Measurements from ENCODE around the gene BBS9.

Gene BBS9

DNA sequence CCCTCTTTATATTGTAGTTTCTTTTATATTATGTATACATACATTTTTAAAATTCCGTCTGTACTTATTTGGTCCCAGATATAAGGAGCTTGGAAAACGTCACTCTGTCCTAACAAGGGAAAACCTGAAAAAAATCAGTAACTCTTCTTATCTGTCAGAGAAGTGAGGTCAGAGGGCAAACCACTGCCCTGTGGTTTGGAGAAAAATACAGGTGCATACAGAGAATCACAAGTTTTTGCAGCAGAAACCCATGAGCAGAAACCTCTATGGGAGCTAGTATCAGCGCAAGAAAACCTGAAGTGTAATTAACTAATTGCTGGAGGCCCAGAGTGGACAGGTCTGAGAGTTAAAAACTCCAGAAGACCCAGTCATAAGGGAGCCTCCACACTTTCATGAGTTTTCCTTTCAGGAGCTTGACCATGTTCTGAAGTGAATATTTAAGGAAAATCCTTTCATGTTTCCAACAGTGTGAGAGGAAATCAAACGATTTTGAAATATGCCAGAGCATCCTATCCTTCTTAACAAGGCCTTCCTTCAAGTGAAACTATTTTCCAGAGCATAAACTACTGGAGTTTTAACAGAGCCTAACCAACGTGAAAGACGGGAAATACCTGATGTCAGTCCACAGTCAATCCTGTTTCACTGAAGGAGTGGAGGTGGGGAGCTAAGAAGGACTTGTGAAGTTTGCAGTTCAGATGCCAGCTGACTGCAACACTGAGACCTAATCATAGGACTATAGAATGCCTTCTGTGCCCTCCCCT, 485.2 kb downstream of the BBS9 start:
- Histone ChIP-seq H3K9me3 (replicated peaks; ENCODE audit: insufficient read depth, low read length) (no peaks in the 10 kb centered on the region), H2AFZ (ENCODE audit: low read length) (no peak overlapping the region), H3K4me1 (ENCODE audit: low read length) (no peaks in the 10 kb centered on the region), H3K4me3 (ENCODE audit: low read length) (no peak overlapping the region), H3K79me2 (ENCODE audit: low read length) (no peaks in the 10 kb centered on the region), H3F3A (ENCODE audit: insufficient read depth, low read length) (no peaks in the 10 kb centered on the region), H3K27me3 (replicated peaks; ENCODE audit: insufficient read depth, low read length) (no peaks in the 10 kb centered on the region), H3K4me2 (ENCODE audit: low read depth, low read length) (no peak overlapping the region), H3K9ac (ENCODE audit: low read length) (no peak overlapping the region), H3K36me3 (replicated peaks; ENCODE audit: insufficient read depth, low read length) (no peaks in the 10 kb centered on the region), H3K9me2 (replicated peaks; ENCODE audit: insufficient read depth, low read length) (no peaks in the 10 kb centered on the region), H3K27ac (ENCODE audit: low read length) (no peak overlapping the region), H4K20me1 (ENCODE audit: insufficient read depth, low read length) (no peaks in the 10 kb centered on the region)
- no peak for DNase-seq
- no peak for TF ChIP-seq EZH2 (optimal IDR thresholded peaks at IDR 0.05; ENCODE audit: low read depth, low read length)
- no peak for TF ChIP-seq EZH2phosphoT487 (IDR thresholded peaks at IDR 0.05; ENCODE audit: low read length)
- TF ChIP-seq, protein P1, sequence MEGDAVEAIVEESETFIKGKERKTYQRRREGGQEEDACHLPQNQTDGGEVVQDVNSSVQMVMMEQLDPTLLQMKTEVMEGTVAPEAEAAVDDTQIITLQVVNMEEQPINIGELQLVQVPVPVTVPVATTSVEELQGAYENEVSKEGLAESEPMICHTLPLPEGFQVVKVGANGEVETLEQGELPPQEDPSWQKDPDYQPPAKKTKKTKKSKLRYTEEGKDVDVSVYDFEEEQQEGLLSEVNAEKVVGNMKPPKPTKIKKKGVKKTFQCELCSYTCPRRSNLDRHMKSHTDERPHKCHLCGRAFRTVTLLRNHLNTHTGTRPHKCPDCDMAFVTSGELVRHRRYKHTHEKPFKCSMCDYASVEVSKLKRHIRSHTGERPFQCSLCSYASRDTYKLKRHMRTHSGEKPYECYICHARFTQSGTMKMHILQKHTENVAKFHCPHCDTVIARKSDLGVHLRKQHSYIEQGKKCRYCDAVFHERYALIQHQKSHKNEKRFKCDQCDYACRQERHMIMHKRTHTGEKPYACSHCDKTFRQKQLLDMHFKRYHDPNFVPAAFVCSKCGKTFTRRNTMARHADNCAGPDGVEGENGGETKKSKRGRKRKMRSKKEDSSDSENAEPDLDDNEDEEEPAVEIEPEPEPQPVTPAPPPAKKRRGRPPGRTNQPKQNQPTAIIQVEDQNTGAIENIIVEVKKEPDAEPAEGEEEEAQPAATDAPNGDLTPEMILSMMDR (IDR thresholded peaks at IDR 0.05; ENCODE audit: low read length) = no peak

DNA sequence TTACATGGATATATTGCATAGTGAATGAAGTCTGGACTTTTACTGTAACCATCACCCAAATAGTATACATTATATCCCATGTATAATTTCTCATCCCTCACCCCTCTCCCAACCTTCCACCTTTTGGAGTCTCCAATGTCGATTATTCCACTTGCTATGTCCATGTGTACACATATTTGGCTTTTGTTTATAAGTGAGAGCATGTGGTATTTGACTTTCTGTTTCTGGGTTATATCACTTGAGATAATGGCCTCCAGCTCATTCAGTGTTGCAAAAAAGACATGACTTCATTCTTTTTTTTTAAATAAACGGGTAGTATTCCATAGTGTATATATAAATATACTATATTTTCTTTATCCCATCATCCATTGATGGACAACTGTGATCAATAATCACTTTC, 487.4 kb downstream of the BBS9 start:
- Histone ChIP-seq H3K9me2 (replicated peaks; ENCODE audit: insufficient read depth, low read length) (no peaks in the 10 kb centered on the region), H3K36me3 (replicated peaks; ENCODE audit: insufficient read depth, low read length) (no peaks in the 10 kb centered on the region), H2AFZ (ENCODE audit: low read length) (no peak overlapping the region), H3K79me2 (ENCODE audit: low read length) (no peaks in the 10 kb centered on the region), H3K27me3 (replicated peaks; ENCODE audit: insufficient read depth, low read length) (no peaks in the 10 kb centered on the region), H3F3A (ENCODE audit: insufficient read depth, low read length) (no peaks in the 10 kb centered on the region), H3K4me1 (ENCODE audit: low read length) (no peaks in the 10 kb centered on the region), H3K4me2 (ENCODE audit: low read depth, low read length) (no peak overlapping the region), H4K20me1 (ENCODE audit: insufficient read depth, low read length) (no peaks in the 10 kb centered on the region), H3K4me3 (ENCODE audit: low read length) (no peak overlapping the region), H3K27ac (ENCODE audit: low read length) (no peak overlapping the region), H3K9me3 (replicated peaks; ENCODE audit: insufficient read depth, low read length) (no peaks in the 10 kb centered on the region), H3K9ac (ENCODE audit: low read length) (no peak overlapping the region)
- TF ChIP-seq, protein P1 (IDR thresholded peaks at IDR 0.05; ENCODE audit: low read length) = no peak
- TF ChIP-seq EZH2phosphoT487 (IDR thresholded peaks at IDR 0.05; ENCODE audit: low read length) (no peak), EZH2 (optimal IDR thresholded peaks at IDR 0.05; ENCODE audit: low read depth, low read length) (no peak)
- DNase-seq = no peak

DNA sequence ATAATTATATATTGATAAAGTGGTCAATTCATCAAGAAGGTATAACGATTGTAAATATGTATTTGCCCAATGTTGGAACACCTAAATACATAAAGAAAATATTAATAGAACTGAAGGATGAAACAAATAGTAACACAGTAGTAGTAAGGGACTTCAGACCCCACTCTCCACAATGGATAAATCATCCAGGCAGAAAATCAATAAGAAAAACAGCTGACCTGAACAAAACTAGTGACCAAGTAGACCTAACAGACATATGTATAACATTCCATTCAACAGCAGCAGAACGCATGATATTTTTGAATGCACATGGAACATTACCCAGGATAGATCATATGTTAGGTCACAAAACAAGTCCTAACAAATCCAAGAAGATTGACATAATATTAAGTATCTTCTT, 489.9 kb downstream of the BBS9 start:
- Histone ChIP-seq H3F3A (ENCODE audit: insufficient read depth, low read length) (no peaks in the 10 kb centered on the region), H3K4me2 (ENCODE audit: low read depth, low read length) (no peak overlapping the region), H3K9me2 (replicated peaks; ENCODE audit: insufficient read depth, low read length) (no peaks in the 10 kb centered on the region), H3K79me2 (ENCODE audit: low read length) (no peaks in the 10 kb centered on the region), H3K9me3 (replicated peaks; ENCODE audit: insufficient read depth, low read length) (no peaks in the 10 kb centered on the region), H4K20me1 (ENCODE audit: insufficient read depth, low read length) (no peaks in the 10 kb centered on the region), H3K4me3 (ENCODE audit: low read length) (no peak overlapping the region), H2AFZ (ENCODE audit: low read length) (no peak overlapping the region), H3K4me1 (ENCODE audit: low read length) (no peaks in the 10 kb centered on the region), H3K27ac (ENCODE audit: low read length) (no peak overlapping the region), H3K36me3 (replicated peaks; ENCODE audit: insufficient read depth, low read length) (no peaks in the 10 kb centered on the region), H3K27me3 (replicated peaks; ENCODE audit: insufficient read depth, low read length) (no peaks in the 10 kb centered on the region), H3K9ac (ENCODE audit: low read length) (no peak overlapping the region)
- DNase-seq = no peak
- TF ChIP-seq, protein P1 (IDR thresholded peaks at IDR 0.05; ENCODE audit: low read length) = no peak
- TF ChIP-seq EZH2phosphoT487 (IDR thresholded peaks at IDR 0.05; ENCODE audit: low read length) (no peak), EZH2 (optimal IDR thresholded peaks at IDR 0.05; ENCODE audit: low read depth, low read length) (no peak)
